Lower leg skin (tissue), 4 donors: ENCODE results near the gene GGTA1. TPM values are rescaled to one million over a fixed set of nuclear protein-coding genes. Genes with fewer than 3 reads are reported as not detected.

Source experiments
- DNase-seq, 2 donors: peaks; one replicate each; pipeline ENCODE4 v3.0.0-alpha.2; 2019; ENCODE audit warnings: low spot score in 2 of 2
- H3K4me3 ChIP-seq: fragments of 200-600 bp; sonication (generic); 2 replicates; pipeline ENCODE4 v1.5.1; 2017; ENCODE audit warnings: mild to moderate bottlenecking, low read depth; ENCODE audit not compliant: poor library complexity, severe bottlenecking
- POLR2A ChIP-seq, 2 donors: fragments of 450-650 bp; IDR thresholded peaks; one replicate each; pipeline ENCODE4 v1.6.1; 2016 to 2017; ENCODE audit warnings: antibody characterized with exemption in 2 of 2, mild to moderate bottlenecking in 1 of 2, moderate library complexity in 1 of 2
- WGBS, 2 donors: methylation state at CpG; one replicate each; pipeline ENCODE4 v1.1.5; 2018; 5-methylcytosine and 5-hydroxymethylcytosine counted together
- intact Hi-C: fragments of 100-400 bp; cut with DNase I; formaldehyde crosslinking; loops from one replicate; pipeline ENCODE4 v1.15.0; 2023; ENCODE audit warnings: low total_unique reads
- total RNA-seq, 4 donors: library from RNA; depleted of rRNA; stranded (reverse); fragments of >200 nt; gene quantifications; one replicate each; pipeline ENCODE4 v1.1.0, GENCODE V29; 2016
- TF ChIP-seq, protein P1 (sequence below), 3 donors: fragments of 450-650 bp; IDR thresholded peaks; one replicate each; pipeline ENCODE4 v1.5.1; 2016; ENCODE audit warnings: antibody characterized with exemption in 3 of 3, mild to moderate bottlenecking in 3 of 3, moderate library complexity in 2 of 3

Gene GGTA1
- 10 to 100 TPM in 1 of 4 donors, 1 to 10 TPM in 3; 5.4 to 11.9 (median 8.0) TPM for total RNA-seq

DNA sequence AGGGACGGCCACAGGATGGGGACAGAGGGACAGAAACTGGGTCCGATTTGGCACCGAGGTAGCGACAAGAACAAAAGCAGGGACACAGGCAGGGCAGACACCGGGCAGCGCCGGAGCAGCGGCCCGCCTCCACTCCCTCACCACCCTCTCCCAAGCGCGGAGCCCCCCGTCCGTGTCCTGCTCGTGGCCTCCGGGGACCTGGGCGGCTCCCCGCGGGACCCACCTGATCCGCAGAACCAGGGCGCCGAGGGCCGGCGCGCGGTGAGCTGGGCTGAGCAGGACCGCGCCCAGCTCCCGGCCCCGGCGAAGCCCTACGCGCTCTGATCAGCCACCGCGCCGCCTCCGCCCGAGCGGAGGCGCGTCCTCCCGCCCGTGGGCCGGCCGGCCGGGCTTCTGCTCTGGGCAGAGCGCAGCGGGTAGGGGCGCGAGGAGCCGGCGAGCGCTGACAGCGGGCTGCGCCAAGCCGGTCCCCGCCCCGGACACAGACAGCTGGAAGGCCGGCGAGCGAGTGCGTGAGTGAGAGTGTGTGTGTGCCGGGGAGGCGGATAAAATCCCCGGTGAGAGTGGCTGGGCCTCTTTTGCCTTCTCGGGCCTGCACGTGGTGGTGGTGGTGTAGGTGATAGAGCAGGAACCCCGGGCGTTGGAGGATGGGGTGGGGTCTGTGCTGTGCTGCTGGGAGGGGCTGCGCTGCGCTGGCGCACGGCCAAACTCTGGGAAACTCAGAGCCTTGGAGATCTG is at the start of gene GGTA1:
GGTA1 (minus strand) TSS at position 418 of the 738 bp plus-strand sequence. CDS start 31,922 bp downstream, outside the sequence.
- peak; percentile 62 to 94 for DNase-seq
- H3K4me3 ChIP-seq: peak within 1 kb of the TSS; percentile 40
- 0% methylated on average over 21 to 43 of the region's 72 CpGs for WGBS, 2 donors
- intact Hi-C loops: no loop called here
- no peak for TF ChIP-seq POLR2A (IDR thresholded peaks at IDR 0.05)
- TF ChIP-seq, protein P1, sequence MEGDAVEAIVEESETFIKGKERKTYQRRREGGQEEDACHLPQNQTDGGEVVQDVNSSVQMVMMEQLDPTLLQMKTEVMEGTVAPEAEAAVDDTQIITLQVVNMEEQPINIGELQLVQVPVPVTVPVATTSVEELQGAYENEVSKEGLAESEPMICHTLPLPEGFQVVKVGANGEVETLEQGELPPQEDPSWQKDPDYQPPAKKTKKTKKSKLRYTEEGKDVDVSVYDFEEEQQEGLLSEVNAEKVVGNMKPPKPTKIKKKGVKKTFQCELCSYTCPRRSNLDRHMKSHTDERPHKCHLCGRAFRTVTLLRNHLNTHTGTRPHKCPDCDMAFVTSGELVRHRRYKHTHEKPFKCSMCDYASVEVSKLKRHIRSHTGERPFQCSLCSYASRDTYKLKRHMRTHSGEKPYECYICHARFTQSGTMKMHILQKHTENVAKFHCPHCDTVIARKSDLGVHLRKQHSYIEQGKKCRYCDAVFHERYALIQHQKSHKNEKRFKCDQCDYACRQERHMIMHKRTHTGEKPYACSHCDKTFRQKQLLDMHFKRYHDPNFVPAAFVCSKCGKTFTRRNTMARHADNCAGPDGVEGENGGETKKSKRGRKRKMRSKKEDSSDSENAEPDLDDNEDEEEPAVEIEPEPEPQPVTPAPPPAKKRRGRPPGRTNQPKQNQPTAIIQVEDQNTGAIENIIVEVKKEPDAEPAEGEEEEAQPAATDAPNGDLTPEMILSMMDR (IDR thresholded peaks at IDR 0.05): no peak

- intact Hi-C loops: loop anchor here (5.0 kb wide), 1 partner anchor 444 kb away; no protein-coding TSS in a partner anchor
- no peak overlapping the region for H3K4me3 ChIP-seq
- WGBS, 2 donors: 89 to 91% methylated on average over 2 of the region's 2 CpGs
- TF ChIP-seq, protein P1 (IDR thresholded peaks at IDR 0.05): no peak
- no peak for TF ChIP-seq POLR2A (IDR thresholded peaks at IDR 0.05)
- no peak for DNase-seq
Observed at GRCh38 chr9:121548666-121549065, 49.0 kb upstream of the GGTA1 start.

DNA sequence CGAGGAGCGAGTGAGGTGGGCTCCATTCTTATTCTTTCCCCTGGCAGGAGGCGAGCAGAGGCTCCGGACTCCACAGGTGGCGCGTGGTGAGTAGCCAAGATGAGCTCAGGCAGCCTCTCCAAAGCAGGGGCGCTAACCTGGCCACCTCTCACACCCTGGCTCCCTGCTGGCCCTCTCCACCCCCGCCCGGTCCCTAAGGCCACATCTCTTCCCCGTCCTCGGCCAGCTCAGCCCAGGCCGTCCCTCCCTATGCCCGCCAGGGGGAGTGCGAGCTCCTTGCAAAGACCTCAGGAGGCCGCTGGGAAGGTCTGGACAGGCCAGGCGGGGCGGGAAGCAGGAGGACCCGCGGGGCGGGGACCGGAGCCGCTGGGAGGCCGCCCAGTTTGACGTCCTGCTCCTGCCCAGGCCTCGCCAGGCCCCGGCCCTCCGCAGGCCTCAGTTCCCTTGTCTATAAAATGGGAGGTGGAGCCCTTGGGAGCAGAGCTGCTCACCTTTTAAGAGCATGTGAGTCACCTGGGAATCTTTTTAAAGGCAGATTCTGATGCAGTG is 46.3 kb upstream of the GGTA1 start:
- peak; percentile 91 to 99 for DNase-seq
- no peak for TF ChIP-seq POLR2A (IDR thresholded peaks at IDR 0.05)
- TF ChIP-seq, protein P1 (IDR thresholded peaks at IDR 0.05): peak in 2 of 3 donors; percentile 66 to 90
- intact Hi-C loops: loop anchor here (5.0 kb wide), 1 partner anchor 446 kb away; no protein-coding TSS in a partner anchor
- 0 to 2% methylated on average over 14 to 24 of the region's 27 CpGs for WGBS, 2 donors
- no peak overlapping the region for H3K4me3 ChIP-seq

- intact Hi-C loops: loop anchor here (5.0 kb wide), 1 partner anchor 447 kb away; no protein-coding TSS in a partner anchor
Observed at GRCh38 chr9:121545150-121545874, 45.7 kb upstream of the GGTA1 start.

GRCh38 chr9:121542025-121542424 is 42.4 kb upstream of the GGTA1 start:
- intact Hi-C loops: no loop called here
- no peak for TF ChIP-seq POLR2A (IDR thresholded peaks at IDR 0.05)
- TF ChIP-seq, protein P1 (IDR thresholded peaks at IDR 0.05): no peak
- WGBS, 2 donors: 63 to 74% methylated on average over 4 of the region's 4 CpGs
- H3K4me3 ChIP-seq: no peak overlapping the region
- DNase-seq: no peak

More at GRCh38 chr9:121545150-121545874, 45.7 kb upstream of the GGTA1 start:
- TF ChIP-seq, protein P1 (IDR thresholded peaks at IDR 0.05): no peak
- no peak for TF ChIP-seq POLR2A (IDR thresholded peaks at IDR 0.05)
- 43 to 57% methylated on average over 16 to 33 of the region's 33 CpGs for WGBS, 2 donors
- no peak overlapping the region for H3K4me3 ChIP-seq
- DNase-seq: no peak
